Natural killer cell (primary cell): ENCODE measurements around the gene MCTS1. TPM values are rescaled to one million over a fixed set of nuclear protein-coding genes. Genes with fewer than 3 reads are reported as not detected.
"Not testable (repeated sequence)": the region's sequence is repeated elsewhere in the genome, so short reads cannot be mapped to it uniquely, and the experiment has no call there.

Experiments used
- ATAC-seq, 3 donors: fragments of 150-1000 bp in 2 of 3; fragments of 200-7000 bp in 1 of 3; cut with Tn5 transposase; 1 replicate in 1 of 3; 2 replicates in 2 of 3; pipeline ENCODE4 v1.10.0; 2021; ENCODE audit warnings: mild to moderate bottlenecking in 2 of 3, moderate library complexity in 2 of 3
- DNase-seq, 2 donors: peaks; one replicate each; pipeline versions ENCODE4 v3.0.0 to v3.0.0-alpha.2; 2013 to 2021; ENCODE audit warnings: mixed read lengths in 1 of 2
- H3K27ac ChIP-seq: one replicate; pipeline ENCODE4 v1.5.1; 2013; ENCODE audit warnings: mild to moderate bottlenecking, low read length
- H3K27me3 ChIP-seq: one replicate; pipeline ENCODE4 v1.6.1; 2013; ENCODE audit warnings: low read length; ENCODE audit not compliant: control insufficient read depth, insufficient read depth
- H3K36me3 ChIP-seq: one replicate; pipeline ENCODE4 v1.6.1; 2013; ENCODE audit warnings: low read length; ENCODE audit not compliant: control insufficient read depth, insufficient read depth
- H3K4me1 ChIP-seq: one replicate; pipeline ENCODE4 v1.6.1; 2013; ENCODE audit warnings: low read length; ENCODE audit not compliant: control insufficient read depth, insufficient read depth
- H3K4me3 ChIP-seq: one replicate; pipeline ENCODE4 v1.5.1; 2013; ENCODE audit warnings: low read length
- H3K9me3 ChIP-seq: one replicate; pipeline ENCODE4 v1.6.1; 2013; ENCODE audit warnings: low read length; ENCODE audit not compliant: control insufficient read depth, insufficient read depth
- H3K27ac Mint-ChIP-seq, 2 donors: one replicate each; pipeline ENCODE4 v1.8.0; 2022; ENCODE audit warnings: mild to moderate bottlenecking in 2 of 2, mixed read lengths in 2 of 2, moderate library complexity in 1 of 2
- H3K27me3 Mint-ChIP-seq, 2 donors: one replicate each; pipeline ENCODE4 v1.8.0; 2022; ENCODE audit warnings: low read depth in 2 of 2, mixed read lengths in 2 of 2
- H3K36me3 Mint-ChIP-seq: one replicate; pipeline ENCODE4 v1.8.0; 2022; ENCODE audit warnings: mixed read lengths
- H3K4me1 Mint-ChIP-seq, 2 donors: one replicate each; pipeline ENCODE4 v1.8.0; 2022; ENCODE audit warnings: mixed read lengths in 2 of 2
- H3K4me3 Mint-ChIP-seq: one replicate; pipeline ENCODE4 v1.8.0; 2022; ENCODE audit warnings: mild to moderate bottlenecking, moderate library complexity, mixed read lengths
- H3K9me3 Mint-ChIP-seq, 2 donors: one replicate each; pipeline ENCODE4 v1.8.0; 2022; ENCODE audit warnings: mixed read lengths in 2 of 2
- CTCF ChIP-seq: fragments of 200-600 bp; IDR thresholded peaks from one replicate; pipeline ENCODE4 v1.8.0; 2022; ENCODE audit warnings: antibody characterized with exemption
- WGBS: methylation state at CpG from one replicate; pipeline ENCODE4 v1.1.7; 2013; ENCODE audit warnings: missing lambda C conversion rate; ENCODE audit not compliant: insufficient coverage; 5-methylcytosine and 5-hydroxymethylcytosine counted together
- intact Hi-C: fragments of 100-400 bp; cut with micrococcal nuclease; formaldehyde crosslinking; loops from one replicate; pipeline ENCODE4 v1.14.2; 2022
- total RNA-seq, 4 donors: library from RNA; stranded (reverse); fragments of 120-200 nt in 1 of 4; gene quantifications; one replicate each; pipeline versions ENCODE4 v1.2.3 to v1.2.4, GENCODE V29; 2013 to 2022

MCTS1 gene
- total RNA-seq, 3 donors from 2014 or later (not counting 1 experiment from before 2014, with no cell fraction given): 17.6 to 21.2 (median 18.8) TPM

GRCh38 chrX:120638619-120639018 lies 34.7 kb downstream of the MCTS1 start:
- no peak for TF ChIP-seq CTCF
- H3K4me3 ChIP-seq: no peak overlapping the region
- 90% methylated on average over 3 of the region's 4 CpGs for WGBS
- intact Hi-C loops: no loop called here
- H3K9me3 ChIP-seq: no peaks in the 10 kb centered on the region
- no peak for DNase-seq
- Mint-ChIP-seq H3K9me3 (no peaks in the 10 kb centered on the region), H3K27me3 (no peaks in the 10 kb centered on the region), H3K36me3 (no peaks in the 10 kb centered on the region), H3K4me3 (no peak overlapping the region), H3K4me1 (no peaks in the 10 kb centered on the region), H3K27ac (no peak overlapping the region)
- H3K27me3 ChIP-seq: no peaks in the 10 kb centered on the region
- no peak overlapping the region for H3K27ac ChIP-seq
- no peaks in the 10 kb centered on the region for H3K36me3 ChIP-seq
- no peaks in the 10 kb centered on the region for H3K4me1 ChIP-seq
- no peak for ATAC-seq

- Mint-ChIP-seq H3K27me3 (peaks cover 0 to 3% of the 10 kb centered on the region in 2 donors), H3K36me3 (no peaks in the 10 kb centered on the region), H3K9me3 (no peaks in the 10 kb centered on the region), H3K27ac (no peak overlapping the region), H3K4me1 (no peaks in the 10 kb centered on the region), H3K4me3 (no peak overlapping the region)
- TF ChIP-seq CTCF: no peak
- ATAC-seq: no peak
- H3K36me3 ChIP-seq: no peaks in the 10 kb centered on the region
- no peak for DNase-seq
- no peak overlapping the region for H3K27ac ChIP-seq
- H3K4me3 ChIP-seq: no peak overlapping the region
- intact Hi-C loops: no loop called here
- WGBS: 71% methylated on average over 1 of the region's 2 CpGs
- no peaks in the 10 kb centered on the region for H3K4me1 ChIP-seq
- H3K9me3 ChIP-seq: no peaks in the 10 kb centered on the region
- H3K27me3 ChIP-seq: no peaks in the 10 kb centered on the region
Measured at GRCh38 chrX:120642871-120643270, 39.0 kb downstream of the MCTS1 start.

GRCh38 chrX:120647127-120647526 lies 43.2 kb downstream of the MCTS1 start:
- Histone ChIP-seq H3K27me3 (no peaks in the 10 kb centered on the region), H3K27ac (no peak overlapping the region), H3K4me3 (no peak overlapping the region), H3K4me1 (no peaks in the 10 kb centered on the region), H3K9me3 (no peaks in the 10 kb centered on the region), H3K36me3 (no peaks in the 10 kb centered on the region)
- DNase-seq (no peak), ATAC-seq (no peak)
- Mint-ChIP-seq H3K27me3 (peaks cover 0 to 7% of the 10 kb centered on the region in 2 donors), H3K4me1 (no peaks in the 10 kb centered on the region), H3K36me3 (no peaks in the 10 kb centered on the region), H3K27ac (no peak overlapping the region), H3K4me3 (no peak overlapping the region), H3K9me3 (no peaks in the 10 kb centered on the region)
- WGBS: 96% methylated on average over 3 of the region's 4 CpGs
- TF ChIP-seq CTCF: no peak
- intact Hi-C loops: no loop called here

GRCh38 chrX:120652256-120652655 lies 48.4 kb downstream of the MCTS1 start:
- H3K27me3 Mint-ChIP-seq, intact Hi-C loops, H3K4me1 ChIP-seq, H3K4me3 ChIP-seq, H3K27me3 ChIP-seq, H3K36me3 Mint-ChIP-seq, H3K27ac ChIP-seq, H3K9me3 Mint-ChIP-seq, H3K36me3 ChIP-seq, ATAC-seq, H3K4me1 Mint-ChIP-seq, DNase-seq, H3K27ac Mint-ChIP-seq, H3K9me3 ChIP-seq, H3K4me3 Mint-ChIP-seq: not testable (repeated sequence)
- WGBS: no CpG with 5 or more reads among the region's 1 CpG
